Dermis microvascular lymphatic vessel endothelial cell (primary cell): ENCODE results near the gene CACHD1. TPM values are rescaled to one million over a fixed set of nuclear protein-coding genes. Genes with fewer than 3 reads are reported as not detected.
"Not testable (repeated sequence)": the region's sequence is repeated elsewhere in the genome, so short reads cannot be mapped to it uniquely, and the experiment has no call there.

Experiments
- DNase-seq, 2 donors: peaks; one replicate each; pipeline versions ENCODE4 v3.0.0 to v3.0.0-alpha.2; 2010; ENCODE audit warnings: low read depth in 2 of 2
- total RNA-seq: library from RNA; depleted of rRNA; stranded (reverse); fragments of >200 nt; gene quantifications from 2 replicates; pipeline ENCODE4 v1.2.1, GENCODE V29; 2014

CACHD1 gene
- total RNA-seq, 1 donor from 2014 or later = 2.8 TPM

- DNase-seq = peak; percentile 37 to 79
Observed at GRCh38 chr1:64691626-64692025, 221.7 kb downstream of the CACHD1 start.

DNA sequence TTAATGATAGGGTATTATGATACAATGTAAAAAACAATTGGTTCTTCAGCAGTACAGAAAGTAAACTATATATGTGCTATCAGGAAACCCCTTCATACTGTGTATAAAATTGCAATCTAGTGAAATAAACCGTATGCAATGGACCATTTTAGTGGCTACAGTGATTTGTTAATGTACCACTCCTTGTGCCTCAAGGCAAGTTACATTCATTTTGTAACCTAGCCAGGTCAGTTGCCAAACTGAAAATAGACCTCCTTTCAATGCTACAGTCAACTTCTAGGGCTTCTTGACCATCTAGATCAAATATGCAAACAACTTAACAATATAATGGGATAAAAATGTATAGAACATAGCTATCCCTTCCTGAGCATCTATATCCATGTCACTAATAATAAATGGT lies 223.0 kb downstream of the CACHD1 start:
- no peak for DNase-seq

DNA sequence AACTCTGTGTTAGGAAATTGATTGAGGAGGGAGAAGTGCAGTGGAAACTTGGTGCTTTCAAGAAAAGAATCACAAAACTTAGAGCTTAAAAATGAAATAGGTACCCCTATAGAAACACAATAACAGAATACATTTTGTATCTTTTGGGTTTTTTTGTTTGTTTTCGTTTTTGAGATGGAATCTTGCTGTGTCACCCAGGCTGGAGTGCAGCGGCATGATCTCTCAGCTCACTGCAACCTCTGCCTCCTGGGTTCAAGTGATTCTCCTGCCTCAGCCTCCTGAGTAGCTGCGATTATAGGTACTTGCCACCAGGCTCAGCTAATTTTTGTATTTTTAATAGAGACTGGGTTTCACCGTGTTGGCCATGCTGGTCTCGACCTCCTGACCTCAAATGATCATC lies 223.5 kb downstream of the CACHD1 start:
- DNase-seq = no peak

DNA sequence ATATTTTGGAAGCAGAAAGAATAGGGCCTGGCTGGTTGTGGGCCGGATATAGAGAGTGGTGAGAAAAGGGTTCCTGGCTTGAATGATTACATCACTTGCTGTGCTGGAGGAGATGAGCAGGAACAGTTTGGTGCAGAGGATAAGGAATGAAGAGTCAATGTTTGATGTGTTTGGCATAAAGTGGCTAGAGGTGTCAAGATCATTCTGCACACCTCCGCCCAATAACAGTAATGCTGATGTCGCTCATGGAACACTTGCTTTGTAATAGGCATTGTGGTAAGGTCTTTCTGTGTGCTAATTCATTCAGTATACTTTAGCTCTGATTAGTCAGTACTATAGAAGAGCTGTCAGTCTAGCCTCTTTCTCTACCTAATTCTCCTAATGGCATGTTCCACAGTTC lies 226.9 kb downstream of the CACHD1 start:
- no peak for DNase-seq

- no peak for DNase-seq
Observed at GRCh38 chr1:64699327-64699726, 229.4 kb downstream of the CACHD1 start.

GRCh38 chr1:64701071-64701470 lies 231.1 kb downstream of the CACHD1 start:
- DNase-seq = no peak

- DNase-seq = no peak
Observed at GRCh38 chr1:64701886-64702285, 232.0 kb downstream of the CACHD1 start.

GRCh38 chr1:64702670-64703069 lies 232.7 kb downstream of the CACHD1 start:
- not testable (repeated sequence) for DNase-seq

DNA sequence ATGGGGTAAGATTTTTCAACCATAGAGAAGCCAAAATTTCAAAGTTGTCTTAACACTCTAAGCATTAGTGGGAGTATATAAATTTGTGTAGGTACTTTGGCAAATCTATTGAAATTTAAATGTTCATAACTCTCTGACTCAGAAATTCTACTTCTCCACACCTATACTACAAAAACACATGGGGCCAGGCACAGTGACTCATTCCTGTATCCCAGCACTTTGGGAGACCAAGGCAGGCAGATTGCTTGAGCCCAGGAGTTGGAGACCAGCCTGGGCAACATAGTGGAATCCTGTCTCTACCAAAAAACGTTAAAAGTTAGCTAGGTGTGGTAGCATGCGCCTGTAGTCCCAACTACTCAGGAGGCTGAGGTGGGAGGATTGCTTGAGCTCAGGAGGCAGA lies 233.7 kb downstream of the CACHD1 start:
- no peak for DNase-seq

- no peak for DNase-seq
Observed at GRCh38 chr1:64705591-64705990, 235.7 kb downstream of the CACHD1 start.

- DNase-seq = no peak
Observed at GRCh38 chr1:64711266-64711665, 241.3 kb downstream of the CACHD1 start.

GRCh38 chr1:64712049-64712448 lies 242.1 kb downstream of the CACHD1 start:
- no peak for DNase-seq

GRCh38 chr1:64715186-64715585 lies 245.3 kb downstream of the CACHD1 start:
- DNase-seq = no peak

DNA sequence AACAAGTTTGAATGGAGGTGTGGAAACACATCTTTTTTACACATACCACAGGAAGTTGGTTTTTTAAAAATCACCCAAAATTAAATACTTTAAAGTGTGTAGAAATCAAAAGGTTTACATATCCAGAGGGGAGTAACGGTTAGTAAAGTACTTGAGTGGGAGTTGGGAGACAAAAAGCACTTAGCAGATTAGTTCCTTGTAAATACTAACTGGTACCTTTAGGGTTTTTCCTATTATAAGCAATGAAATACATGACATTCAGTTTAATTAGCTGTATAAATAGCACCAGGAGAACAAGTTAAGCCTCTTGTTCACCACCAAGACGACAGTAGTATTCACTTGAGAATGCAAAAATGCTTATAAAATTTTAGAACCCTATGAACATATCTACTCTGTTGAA lies 251.2 kb downstream of the CACHD1 start:
- no peak for DNase-seq

DNA sequence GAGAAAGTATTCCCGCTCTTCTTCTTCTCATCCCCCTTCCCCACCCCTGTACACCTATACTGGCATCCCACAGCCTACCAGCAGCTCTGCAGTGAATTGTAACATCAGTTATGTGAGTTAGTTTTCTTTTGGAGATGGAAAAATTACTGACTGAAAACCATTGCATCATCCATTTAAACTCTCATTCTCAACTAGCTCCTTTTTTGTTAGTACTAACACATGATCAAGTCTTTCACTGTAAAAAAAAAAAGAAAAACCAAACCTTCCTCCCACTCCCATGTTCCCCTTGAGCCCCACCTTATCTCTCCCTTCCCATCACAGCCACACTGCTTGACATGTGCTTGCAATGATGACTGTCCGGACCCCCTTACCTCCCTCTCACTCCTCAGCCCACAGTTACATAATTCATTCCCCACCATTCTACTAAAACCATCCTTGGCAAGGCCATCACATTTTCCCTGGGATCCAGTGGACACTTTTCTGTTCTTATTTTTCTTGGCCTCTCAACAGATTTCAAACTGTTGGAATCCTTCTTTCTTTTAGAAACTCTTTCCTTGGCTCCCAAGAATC lies 251.7 kb downstream of the CACHD1 start:
- no peak for DNase-seq

GRCh38 chr1:64727861-64728260 lies 257.9 kb downstream of the CACHD1 start:
- no peak for DNase-seq

DNA sequence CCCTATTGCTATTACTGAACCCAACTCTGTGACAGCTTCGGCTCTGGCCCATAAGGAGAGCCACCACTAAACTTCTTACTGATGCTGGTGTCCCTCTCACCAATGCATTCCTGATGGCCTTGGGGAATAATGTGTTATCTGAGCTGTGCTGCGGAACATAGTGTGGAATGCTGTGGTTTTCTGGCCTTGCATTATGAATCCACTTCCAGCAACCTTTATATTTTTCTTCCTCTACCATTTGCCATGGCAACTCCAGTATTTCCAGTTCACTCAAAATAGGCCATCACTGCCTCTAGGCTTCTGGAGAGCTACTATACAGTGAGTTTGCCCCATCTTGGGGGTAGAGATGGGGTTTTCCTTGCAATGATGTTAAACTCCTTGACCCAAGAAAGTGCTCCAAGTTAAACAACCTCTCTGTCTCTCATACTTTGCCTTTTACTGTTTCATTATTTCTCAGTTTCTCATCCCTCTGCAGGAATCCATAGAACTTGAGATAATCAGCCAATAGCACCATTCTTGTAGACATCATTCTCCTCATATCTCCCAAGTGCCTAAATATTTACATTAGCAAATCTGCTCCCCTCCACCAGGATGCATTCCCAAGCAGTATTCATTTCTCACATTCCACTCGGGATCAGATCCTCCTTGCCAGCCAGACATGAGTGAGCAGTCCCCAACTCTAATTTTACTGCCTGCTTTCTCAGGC lies 263.8 kb downstream of the CACHD1 start:
- DNase-seq = no peak

DNA sequence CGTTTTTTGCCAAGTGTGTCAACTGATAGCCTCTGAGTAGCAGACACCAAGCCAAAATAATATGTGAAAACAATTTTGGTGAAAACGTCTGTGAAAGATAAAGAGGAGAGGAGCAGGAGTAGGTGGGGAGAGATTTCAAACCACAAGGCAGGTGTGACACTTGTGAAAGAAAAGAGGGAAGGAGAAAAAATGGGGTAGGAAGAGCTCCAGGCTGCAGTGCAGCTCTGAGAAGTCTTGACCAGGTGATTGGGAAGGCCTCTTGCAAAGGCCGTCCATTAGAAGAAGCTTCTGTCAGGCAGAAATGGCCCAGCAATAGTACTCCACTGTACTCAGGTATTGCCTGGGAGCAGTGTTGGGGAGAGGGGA lies 264.3 kb downstream of the CACHD1 start:
- DNase-seq = no peak

DNA sequence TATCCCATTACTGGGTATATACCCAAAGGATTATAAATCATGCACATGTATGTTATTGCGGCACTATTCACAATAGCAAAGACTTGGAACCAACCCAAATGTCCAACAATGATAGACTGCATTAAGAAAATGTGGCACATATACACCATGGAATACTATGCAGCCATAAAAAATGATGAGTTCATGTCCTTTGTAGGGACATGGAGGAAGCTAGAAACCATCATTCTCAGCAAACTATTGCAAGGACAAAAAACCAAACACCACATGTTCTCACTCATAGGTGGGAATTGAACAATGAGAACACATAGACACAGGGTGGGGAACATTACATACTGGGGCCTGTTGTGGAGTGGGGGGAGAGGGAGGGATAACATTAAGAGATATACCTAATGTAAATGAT lies 270.8 kb downstream of the CACHD1 start:
- DNase-seq = not testable (repeated sequence)
